GM12878 (cell line): ENCODE data around the gene COL15A1. TPM values are rescaled to one million over a fixed set of nuclear protein-coding genes. Genes with fewer than 3 reads are reported as not detected.

Source experiments
- ATAC-seq: fragments of 200-7000 bp; cut with Tn5 transposase; 3 replicates; pipeline ENCODE4 v1.9.1; 2020; ENCODE audit warnings: mild to moderate bottlenecking, moderate library complexity
- BruUV-seq: library from RNA; stranded (reverse); fragments of 400-500 nt; replicated peaks from 2 replicates; lab custom pipeline; 2021; lab: Mats Ljungman, UMichigan
- CTCF ChIA-PET: fragments of 300-600 bp; sonication (Branson Sonifier 250); formaldehyde crosslinking; extraction: SDS; loops from one replicate; lab custom pipeline; 2021; ENCODE audit warnings: inconsistent platforms; lab: Yijun Ruan, JAX
- POLR2A ChIA-PET: fragments of 350-600 bp; formaldehyde crosslinking; extraction: SDS; loops from one replicate; lab custom pipeline; 2021; ENCODE audit warnings: inconsistent platforms; lab: Charles Lee
- RAD21 ChIA-PET: fragments of 300-600 bp; sonication (Branson Sonifier 250); formaldehyde crosslinking; loops from one replicate; lab custom pipeline; 2023; ENCODE audit warnings: antibody characterized with exemption; ENCODE audit not compliant: unreplicated experiment; lab: Charles Lee
- SMC1A ChIA-PET: fragments of 300-600 bp; sonication (Branson Sonifier 250); formaldehyde crosslinking; loops from one replicate; lab custom pipeline; 2023; ENCODE audit not compliant: unreplicated experiment, uncharacterized antibody; lab: Charles Lee
- DNase-seq: peaks from one replicate; pipeline ENCODE4 v3.0.0-alpha.2; 2011; ENCODE audit warnings: low read depth, low spot score
- FAIRE-seq: peaks from 3 replicates; lab custom pipeline; 2011; peaks lifted over from hg19 to GRCh38; lab: Jason Lieb, UNC
- H2AFZ ChIP-seq: 2 replicates; pipeline ENCODE4 v1.6.0; 2011; ENCODE audit warnings: low read depth, low read length, control low read depth; ENCODE audit not compliant: control insufficient read depth
- H3K27ac ChIP-seq: 2 replicates; pipeline ENCODE4 v1.5.1; 2011; ENCODE audit warnings: control low read depth; ENCODE audit not compliant: control insufficient read depth, insufficient read depth
- H3K27me3 ChIP-seq, 2 experiments: replicated peaks in 1 of 2; 2 replicates each; pipeline versions ENCODE4 v1.6.0 to v1.6.1; 2011; ENCODE audit warnings: low read length in 1 of 2; ENCODE audit not compliant: control insufficient read depth in 2 of 2, insufficient read depth in 2 of 2
- H3K36me3 ChIP-seq, 2 experiments: 2 replicates each; pipeline ENCODE4 v1.5.1; 2011; ENCODE audit warnings: low read length in 1 of 2; ENCODE audit not compliant: control insufficient read depth in 2 of 2, insufficient read depth in 2 of 2
- H3K4me1 ChIP-seq: 2 replicates; pipeline ENCODE4 v1.6.1; 2011; ENCODE audit warnings: mild to moderate bottlenecking, low read length, moderate library complexity, mixed read lengths; ENCODE audit not compliant: control insufficient read depth, insufficient read depth
- H3K4me2 ChIP-seq: 2 replicates; pipeline ENCODE4 v1.6.0; 2011; ENCODE audit warnings: control low read depth; ENCODE audit not compliant: control insufficient read depth, insufficient read depth
- H3K4me3 ChIP-seq: fragments of 200-600 bp; sonication (generic); 2 replicates; pipeline ENCODE4 v1.5.1; 2016
- H3K79me2 ChIP-seq: 2 replicates; pipeline ENCODE4 v1.6.0; 2011; ENCODE audit warnings: low read length; ENCODE audit not compliant: control insufficient read depth, insufficient read depth
- H3K9ac ChIP-seq: 2 replicates; pipeline ENCODE4 v1.8.0; 2011; ENCODE audit warnings: low read length, control low read depth, mixed read lengths; ENCODE audit not compliant: control insufficient read depth, insufficient read depth
- H3K9me3 ChIP-seq: replicated peaks from 3 replicates; pipeline ENCODE4 v1.5.1; 2011; ENCODE audit warnings: mild to moderate bottlenecking, low read length; ENCODE audit not compliant: control insufficient read depth, insufficient read depth
- H4K20me1 ChIP-seq: 2 replicates; pipeline ENCODE4 v1.6.0; 2011; ENCODE audit not compliant: control insufficient read depth, insufficient read depth
- BCL11A ChIP-seq: IDR thresholded peaks from 2 replicates; pipeline ENCODE4 v1.6.1; 2011; ENCODE audit warnings: low read depth, low read length
- CBX3 ChIP-seq: fragments of 200-600 bp; sonication (generic); IDR thresholded peaks from 2 replicates; pipeline ENCODE4 v1.6.1; 2016; ENCODE audit warnings: low read depth, borderline replicate concordance
- GABPA ChIP-seq: IDR thresholded peaks from 2 replicates; pipeline ENCODE4 v1.6.1; 2014; ENCODE audit warnings: antibody characterized with exemption, low read depth, mild to moderate bottlenecking, inconsistent platforms
- KAT2A ChIP-seq: conservative IDR thresholded peaks from 2 replicates; pipeline ENCODE4 v1.6.1; 2011; ENCODE audit warnings: low read depth, low read length; ENCODE audit not compliant: control insufficient read depth
- KDM1A ChIP-seq: fragments of 200-600 bp; sonication (generic); IDR thresholded peaks from 2 replicates; pipeline ENCODE4 v1.6.1; 2016; ENCODE audit warnings: borderline replicate concordance
- NBN ChIP-seq: fragments of 450-650 bp; IDR thresholded peaks from 2 replicates; pipeline ENCODE4 v1.6.1; 2016
- NFYB ChIP-seq: IDR thresholded peaks from 2 replicates; pipeline ENCODE4 v1.6.1; 2011; ENCODE audit warnings: low read depth, mild to moderate bottlenecking, low read length, improper control_type of control experiment, moderate library complexity; ENCODE audit not compliant: insufficient read depth
- PAX8 ChIP-seq: fragments of 450-650 bp; IDR thresholded peaks from 2 replicates; pipeline ENCODE4 v1.6.1; 2017; ENCODE audit warnings: mild to moderate bottlenecking, moderate library complexity
- SIX5 ChIP-seq: IDR thresholded peaks from 2 replicates; pipeline ENCODE4 v1.6.1; 2011; ENCODE audit warnings: mild to moderate bottlenecking, low read depth, low read length, moderate library complexity; ENCODE audit not compliant: severe bottlenecking
- SKIL ChIP-seq: fragments of 450-650 bp; IDR thresholded peaks from 2 replicates; pipeline ENCODE4 v1.6.1; 2017; ENCODE audit warnings: mild to moderate bottlenecking, low read depth, inconsistent platforms; ENCODE audit not compliant: poor library complexity, severe bottlenecking
- SPI1 ChIP-seq: IDR thresholded peaks from 2 replicates; pipeline ENCODE4 v1.6.1; 2011; ENCODE audit warnings: low read depth, mild to moderate bottlenecking, low read length, moderate library complexity, borderline replicate concordance; ENCODE audit not compliant: insufficient read depth
- SREBF1 ChIP-seq: IDR thresholded peaks from 2 replicates; pipeline ENCODE4 v1.6.1; 2012; ENCODE audit warnings: mild to moderate bottlenecking, low read length
- TARDBP ChIP-seq: IDR thresholded peaks from 2 replicates; pipeline ENCODE4 v1.6.1; 2016; ENCODE audit warnings: borderline replicate concordance
- ZNF687 ChIP-seq: fragments of 450-650 bp; IDR thresholded peaks from 2 replicates; pipeline ENCODE4 v1.6.1; 2017; ENCODE audit warnings: mild to moderate bottlenecking, moderate library complexity
- WGBS: methylation state at CpG from one replicate; pipeline ENCODE4 v1.1.6; 2016; ENCODE audit warnings: low lambda C conversion rate; ENCODE audit not compliant: insufficient replicate concordance, insufficient coverage; ENCODE audit errors: missing lambda C conversion rate; 5-methylcytosine and 5-hydroxymethylcytosine counted together
- in situ Hi-C: fragments of 300-500 bp; cut with MboI; formaldehyde crosslinking; loops from 9 replicates; pipeline ENCODE4 v1.14.3; 2018; ENCODE audit warnings: mixed read lengths
- intact Hi-C: fragments of 100-400 bp; cut with micrococcal nuclease; formaldehyde crosslinking; loops from one replicate; pipeline ENCODE4 v1.14.2; 2022; ENCODE audit not compliant: unreplicated experiment
- polyA plus RNA-seq, 11 experiments: library from polyadenylated mRNA; depleted of rRNA in 4 of 11; unstranded in 6 of 11; stranded (reverse) in 5 of 11; fragments of >200 nt; fragmentation: Nextera tagmentation in 4 of 11; fragmentation: Illumina TruSeq in 1 of 11; extraction: Ambion mirVana in 4 of 11; extraction: Trizol in 1 of 11; gene quantifications; 1 replicate in 1 of 11; 2 replicates in 10 of 11; pipeline versions ENCODE4 v1.2.1 to v1.2.3, GENCODE V29; 2011 to 2016; ENCODE audit warnings: inconsistent platforms in 2 of 11, missing spikeins in 2 of 11, low read depth in 1 of 11
- total RNA-seq, 4 experiments: library from RNA; depleted of rRNA in 3 of 4; stranded (reverse); fragments of >200 nt in 3 of 4; fragmentation: Illumina TruSeq in 1 of 4; extraction: Trizol in 1 of 4; gene quantifications; 2 replicates each; pipeline versions ENCODE4 v1.2.1 to v1.2.3, GENCODE V29; 2013 to 2021
- TF ChIP-seq, protein P1 (sequence below): fragments of 450-650 bp; IDR thresholded peaks from 2 replicates; pipeline ENCODE4 v1.6.1; 2017; ENCODE audit warnings: antibody characterized with exemption, mild to moderate bottlenecking, moderate library complexity

Gene COL15A1
- total and polyA plus RNA-seq, 10 of the 15 experiments (the other 5 are each of a cell fraction or from before 2014, with no cell fraction given): 0.01 to 0.28 (median 0.06) TPM; not detected in 2

- H3K27ac ChIP-seq: no peak overlapping the region
- no peak for ATAC-seq
- H4K20me1 ChIP-seq: no peaks in the 10 kb centered on the region
- intact Hi-C loops (no loop called here), in situ Hi-C loops (no loop called here)
- DNase-seq: no peak
- RAD21 ChIA-PET: no interaction called here
- H3K79me2 ChIP-seq: no peaks in the 10 kb centered on the region
- no peak overlapping the region for H3K4me3 ChIP-seq
- H2AFZ ChIP-seq: no peak overlapping the region
- FAIRE-seq: no peak
- TF ChIP-seq, protein P1, sequence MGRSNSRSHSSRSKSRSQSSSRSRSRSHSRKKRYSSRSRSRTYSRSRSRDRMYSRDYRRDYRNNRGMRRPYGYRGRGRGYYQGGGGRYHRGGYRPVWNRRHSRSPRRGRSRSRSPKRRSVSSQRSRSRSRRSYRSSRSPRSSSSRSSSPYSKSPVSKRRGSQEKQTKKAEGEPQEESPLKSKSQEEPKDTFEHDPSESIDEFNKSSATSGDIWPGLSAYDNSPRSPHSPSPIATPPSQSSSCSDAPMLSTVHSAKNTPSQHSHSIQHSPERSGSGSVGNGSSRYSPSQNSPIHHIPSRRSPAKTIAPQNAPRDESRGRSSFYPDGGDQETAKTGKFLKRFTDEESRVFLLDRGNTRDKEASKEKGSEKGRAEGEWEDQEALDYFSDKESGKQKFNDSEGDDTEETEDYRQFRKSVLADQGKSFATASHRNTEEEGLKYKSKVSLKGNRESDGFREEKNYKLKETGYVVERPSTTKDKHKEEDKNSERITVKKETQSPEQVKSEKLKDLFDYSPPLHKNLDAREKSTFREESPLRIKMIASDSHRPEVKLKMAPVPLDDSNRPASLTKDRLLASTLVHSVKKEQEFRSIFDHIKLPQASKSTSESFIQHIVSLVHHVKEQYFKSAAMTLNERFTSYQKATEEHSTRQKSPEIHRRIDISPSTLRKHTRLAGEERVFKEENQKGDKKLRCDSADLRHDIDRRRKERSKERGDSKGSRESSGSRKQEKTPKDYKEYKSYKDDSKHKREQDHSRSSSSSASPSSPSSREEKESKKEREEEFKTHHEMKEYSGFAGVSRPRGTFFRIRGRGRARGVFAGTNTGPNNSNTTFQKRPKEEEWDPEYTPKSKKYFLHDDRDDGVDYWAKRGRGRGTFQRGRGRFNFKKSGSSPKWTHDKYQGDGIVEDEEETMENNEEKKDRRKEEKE: no peak
- no peak for TF ChIP-seq KAT2A
- TF ChIP-seq ZNF687: no peak
- no peak for TF ChIP-seq BCL11A
- TF ChIP-seq TARDBP: no peak
- no peak for TF ChIP-seq NBN
- no peak for TF ChIP-seq KDM1A
- TF ChIP-seq SKIL: no peak
- TF ChIP-seq SREBF1: no peak
- no peak for TF ChIP-seq SPI1
- TF ChIP-seq GABPA: no peak
- no peak for TF ChIP-seq CBX3
- no peak for TF ChIP-seq NFYB
- no peak for TF ChIP-seq SIX5
- TF ChIP-seq PAX8: no peak
- WGBS: 44% methylated on average over 1 of the region's 1 CpG
- POLR2A ChIA-PET: no interaction called here
- no peak overlapping the region for H3K9ac ChIP-seq
- H3K4me2 ChIP-seq: no peak overlapping the region
- no peaks in the 10 kb centered on the region; the same call in 2 of the 3 replicates for H3K9me3 ChIP-seq
- no peaks in the 10 kb centered on the region for H3K36me3 ChIP-seq
- CTCF ChIA-PET: interaction anchor here (1.2 kb wide), 1 partner anchor 32 kb away, joined by 3 read pairs; no protein-coding TSS in a partner anchor
- BruUV-seq: no TSS peak
- H3K27me3 ChIP-seq: no peaks in the 10 kb centered on the region
- SMC1A ChIA-PET: interaction anchor here (1.4 kb wide), 1 partner anchor 40 kb away, joined by 3 read pairs; no protein-coding TSS in a partner anchor
- H3K4me1 ChIP-seq: peaks cover 23% of the 10 kb centered on the region
Measured at GRCh38 chr9:99062549-99062948, 118.8 kb downstream of the COL15A1 start.
